Activated CD4-positive, CD25-positive, alpha-beta regulatory T cell (primary cell): ENCODE results near the gene HMCES.
"Not testable (repeated sequence)": the region's sequence is repeated elsewhere in the genome, so short reads cannot be mapped to it uniquely, and the experiment has no call there.

ENCODE experiments used
- DNase-seq, 4 experiments: peaks; one replicate each; lab custom pipeline; 2025; lab: John Stamatoyannopoulos, UW

HMCES gene

DNA sequence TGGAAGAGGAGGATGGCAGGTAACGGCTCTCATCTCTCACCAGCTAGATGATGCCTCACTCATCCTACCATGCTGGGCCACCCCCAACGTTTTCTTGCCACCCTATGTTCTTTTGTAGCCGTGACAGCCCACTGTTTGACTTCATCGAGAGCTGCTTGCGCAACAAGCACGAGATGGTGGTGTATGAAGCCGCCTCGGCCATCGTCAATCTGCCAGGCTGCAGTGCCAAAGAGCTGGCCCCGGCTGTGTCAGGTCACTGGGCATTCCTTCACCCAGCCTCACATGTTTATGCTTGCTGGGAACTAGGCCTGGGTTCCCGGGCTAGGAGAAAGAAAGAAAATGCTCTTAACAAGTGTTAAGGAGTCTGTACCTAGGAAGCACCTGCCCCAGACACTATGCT, 21.1 kb upstream of the HMCES start:
- no peak for DNase-seq

DNA sequence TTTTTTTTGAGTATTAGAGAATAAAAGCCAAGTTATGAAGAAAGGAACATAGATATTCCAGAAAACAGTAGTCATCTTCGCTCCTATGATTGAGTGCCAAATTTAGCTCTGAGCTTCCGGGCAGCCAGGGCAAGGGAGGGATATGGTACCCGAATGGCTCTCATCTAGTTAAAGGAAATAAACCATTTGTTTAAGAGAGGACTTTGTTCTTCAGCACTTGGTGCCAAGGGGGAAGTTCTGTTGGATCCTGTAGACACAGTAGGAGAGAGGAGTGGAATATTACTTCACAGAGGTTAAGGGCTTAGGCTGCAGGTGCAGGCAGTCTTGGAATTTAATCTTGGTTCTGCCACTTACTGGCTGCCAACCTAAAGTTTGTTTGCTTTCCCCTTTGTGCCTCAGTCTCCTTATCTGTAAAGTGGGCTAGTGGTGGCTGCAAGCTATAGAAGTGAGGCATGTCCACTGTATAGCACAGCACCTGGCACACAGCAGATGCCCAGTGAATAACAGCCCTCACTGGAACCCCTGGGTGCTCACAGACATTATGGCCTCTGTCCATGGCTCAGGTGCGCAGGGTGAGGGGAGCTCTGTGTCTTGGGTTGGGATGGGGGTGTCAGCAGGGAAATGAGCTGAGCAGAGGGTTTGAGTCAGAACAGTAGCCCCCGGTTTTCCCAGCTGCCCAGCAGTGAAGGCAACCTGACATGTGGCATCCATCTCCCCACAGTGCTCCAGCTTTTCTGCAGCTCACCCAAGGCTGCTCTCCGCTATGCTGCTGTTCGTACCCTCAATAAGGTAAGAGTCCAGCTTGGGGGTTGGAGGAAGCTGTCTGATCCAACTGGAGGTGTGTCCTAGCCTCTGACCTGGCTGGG, 18.8 kb upstream of the HMCES start:
- DNase-seq: no peak

DNA sequence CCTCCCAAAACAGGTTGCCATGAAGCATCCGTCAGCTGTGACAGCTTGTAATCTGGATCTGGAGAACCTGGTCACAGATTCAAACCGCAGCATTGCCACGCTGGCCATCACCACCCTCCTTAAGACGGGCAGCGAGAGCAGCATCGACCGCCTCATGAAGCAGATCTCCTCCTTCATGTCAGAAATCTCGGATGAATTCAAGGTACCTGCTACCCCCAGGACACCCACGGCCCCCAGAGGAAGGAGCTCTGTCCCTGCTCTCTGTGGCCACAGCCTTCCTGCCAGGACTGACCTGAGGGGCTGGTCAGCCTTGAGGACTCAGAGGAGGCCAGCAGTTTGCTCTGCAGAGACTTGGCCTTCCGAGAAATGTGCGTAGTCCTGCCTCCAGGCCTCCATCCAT, 18.1 kb upstream of the HMCES start:
- DNase-seq: no peak

DNA sequence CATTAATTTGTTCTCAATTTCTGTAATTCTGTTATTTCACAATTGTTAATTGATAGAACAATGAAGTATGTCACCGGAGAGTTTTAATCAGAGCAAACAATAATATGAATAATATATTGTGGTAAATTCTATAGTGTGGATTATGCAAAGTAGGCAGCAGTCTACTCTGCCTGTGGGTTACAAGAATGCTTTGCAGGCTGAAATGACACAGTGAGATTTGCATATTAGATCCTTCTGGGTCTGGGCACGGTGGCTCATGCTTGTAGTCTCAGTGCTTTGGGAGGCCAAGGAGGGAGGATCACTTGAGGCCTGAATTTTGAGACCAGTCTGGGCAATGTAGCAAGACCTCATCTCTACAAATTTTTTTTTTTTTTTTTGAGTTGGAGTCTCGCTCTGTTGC, 16.8 kb upstream of the HMCES start:
- DNase-seq: no peak

DNA sequence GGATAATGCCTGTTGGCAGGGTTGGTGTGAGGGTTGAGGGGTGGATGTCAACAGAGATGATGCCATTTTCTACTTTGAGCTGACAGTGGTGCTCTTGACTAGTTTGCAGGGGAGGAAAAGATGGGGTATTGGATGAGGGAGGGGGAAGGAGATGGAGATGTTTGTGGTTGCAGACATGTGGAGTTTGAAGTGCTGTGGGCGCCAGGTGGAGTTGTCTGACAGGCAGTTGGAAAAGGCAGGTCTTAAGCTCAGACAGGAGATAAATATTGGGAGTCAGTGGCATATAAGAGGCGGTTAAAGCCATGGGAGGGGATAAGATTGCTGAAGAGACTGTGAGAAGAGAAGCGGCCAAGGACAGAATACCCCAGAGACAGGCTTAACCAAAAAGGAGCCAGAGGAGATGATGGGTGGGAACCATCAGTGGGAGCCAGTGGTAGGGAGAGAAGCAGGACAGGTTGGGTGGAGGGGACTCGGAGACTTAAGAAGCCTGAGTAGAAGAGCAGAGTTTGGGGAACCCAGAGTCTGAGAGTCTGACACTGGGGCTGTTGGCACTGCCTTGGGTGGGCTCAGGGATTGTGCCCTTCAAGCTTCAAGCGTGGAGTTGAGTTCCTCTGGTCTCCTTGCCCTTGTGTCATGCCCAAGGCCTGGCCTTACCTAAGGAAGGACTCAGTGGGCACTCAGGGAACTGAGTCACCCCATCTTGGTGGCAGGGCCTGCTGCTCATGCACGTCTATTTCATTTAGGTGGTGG, 15.3 kb upstream of the HMCES start:
- no peak for DNase-seq

DNA sequence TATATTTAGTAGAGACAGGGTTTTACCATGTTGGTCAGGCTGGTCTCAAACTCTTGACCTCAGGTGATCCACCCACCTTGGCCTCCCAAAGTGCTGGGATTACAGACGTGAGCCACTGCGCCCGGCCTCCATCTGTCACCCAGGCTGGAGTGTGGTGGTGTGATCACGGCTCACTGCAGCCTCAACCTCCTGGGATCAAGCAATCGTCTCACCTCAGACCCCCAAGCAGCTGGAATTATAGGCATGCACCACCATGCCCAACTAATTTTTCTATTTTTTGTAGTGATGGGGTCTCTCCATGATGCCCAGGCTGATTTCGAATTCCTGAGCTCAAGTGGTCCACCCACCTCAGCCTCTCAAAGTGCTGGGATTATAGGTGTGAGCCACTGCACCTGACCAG, 13.7 kb upstream of the HMCES start:
- not testable (repeated sequence) for DNase-seq

DNA sequence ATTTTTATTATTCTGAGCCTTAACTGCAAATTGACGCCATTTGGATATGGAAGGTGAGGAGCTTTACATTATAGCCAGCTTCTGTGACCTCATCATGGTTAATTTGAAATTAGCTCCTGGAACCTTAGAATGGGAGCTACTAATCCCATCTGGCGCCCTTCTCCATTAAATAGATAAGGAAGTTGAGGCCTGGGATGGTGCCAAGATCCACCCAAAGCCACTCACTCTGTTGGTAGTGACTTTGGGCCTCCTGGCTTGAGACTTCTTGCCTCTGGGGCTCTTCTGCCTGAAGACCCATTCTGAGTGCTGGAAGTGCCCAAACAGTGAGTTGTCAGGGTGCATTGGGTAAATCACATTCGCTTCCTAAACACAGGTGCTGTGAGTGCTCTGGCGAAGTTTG, 12.0 kb upstream of the HMCES start:
- DNase-seq: no peak

DNA sequence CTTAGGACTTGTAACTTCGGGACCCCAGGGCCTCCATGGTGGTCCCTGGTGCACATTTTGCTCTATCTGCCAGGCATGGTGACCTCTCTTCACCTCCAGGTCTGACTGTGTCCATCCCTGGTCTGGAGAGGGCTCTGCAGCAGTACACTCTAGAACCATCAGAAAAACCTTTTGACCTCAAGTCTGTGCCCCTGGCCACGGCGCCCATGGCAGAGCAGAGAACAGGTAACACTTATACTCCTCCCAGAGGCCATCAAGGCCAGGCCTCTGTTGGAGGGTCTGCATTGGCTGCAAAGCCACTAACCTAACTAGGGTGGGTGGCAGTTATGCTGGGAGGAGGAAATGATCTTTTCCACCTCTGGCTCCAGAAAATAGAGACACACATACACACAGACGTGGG, 10.3 kb upstream of the HMCES start:
- DNase-seq: no peak

DNA sequence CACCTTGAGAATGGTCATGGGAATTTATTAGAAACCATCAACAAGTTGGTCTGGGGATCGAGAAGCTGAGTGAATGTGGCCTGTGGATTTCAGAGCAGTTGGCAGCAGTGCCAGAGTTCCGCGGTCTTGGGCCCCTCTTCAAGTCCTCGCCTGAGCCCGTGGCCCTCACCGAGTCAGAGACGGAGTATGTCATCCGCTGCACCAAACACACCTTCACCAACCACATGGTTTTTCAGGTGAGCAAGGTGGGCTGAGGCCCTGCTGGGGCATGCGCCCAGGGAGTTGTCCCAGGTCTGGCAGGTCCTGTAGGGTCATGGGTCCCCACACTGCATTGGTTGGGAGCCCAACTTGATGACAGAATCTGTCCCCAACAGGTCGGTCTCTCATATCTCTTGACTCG, 7.0 kb upstream of the HMCES start:
- DNase-seq: no peak

DNA sequence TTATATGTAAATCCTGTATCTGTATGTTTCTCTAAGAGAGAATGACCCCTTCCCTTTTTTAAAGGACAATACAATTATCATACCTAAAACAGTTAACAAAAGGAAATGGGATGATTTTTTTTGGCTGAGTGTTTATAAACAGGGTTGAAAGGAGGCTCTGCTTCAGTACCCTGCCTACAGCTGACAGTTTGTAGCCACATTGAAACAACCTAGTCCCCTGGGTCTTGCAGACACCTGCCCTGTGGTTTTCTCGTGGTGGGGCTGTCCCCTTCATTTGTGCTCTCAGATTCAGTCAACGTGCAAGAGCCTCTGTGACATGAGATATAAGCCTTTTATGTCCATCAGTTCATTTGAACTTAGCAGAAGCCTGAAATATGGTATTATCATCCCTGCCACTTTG, 2.3 kb upstream of the HMCES start:
- DNase-seq: no peak

DNA sequence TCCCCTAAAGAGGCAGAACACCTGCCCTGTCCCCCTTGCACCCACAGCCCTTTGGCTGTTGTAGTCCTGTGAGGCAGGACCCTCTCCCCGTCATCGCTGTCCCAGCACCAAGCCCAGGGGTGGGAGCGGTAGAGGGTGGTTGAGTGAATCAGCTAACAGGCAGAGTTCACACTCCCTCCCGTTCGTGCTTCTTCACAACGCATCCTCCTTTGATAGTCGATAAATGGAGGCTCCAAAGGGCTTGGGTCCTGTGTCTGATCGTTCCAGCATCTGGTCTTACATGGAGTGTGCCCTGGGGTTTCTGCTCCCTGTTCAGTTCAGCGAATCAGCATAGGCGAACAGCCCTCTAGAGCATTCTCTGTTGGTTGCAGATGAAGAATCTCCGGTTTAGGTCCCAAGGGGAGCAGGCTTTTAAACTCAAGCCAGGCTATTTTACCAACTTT, 820 bp upstream of the HMCES start:
- DNase-seq: no peak

DNA sequence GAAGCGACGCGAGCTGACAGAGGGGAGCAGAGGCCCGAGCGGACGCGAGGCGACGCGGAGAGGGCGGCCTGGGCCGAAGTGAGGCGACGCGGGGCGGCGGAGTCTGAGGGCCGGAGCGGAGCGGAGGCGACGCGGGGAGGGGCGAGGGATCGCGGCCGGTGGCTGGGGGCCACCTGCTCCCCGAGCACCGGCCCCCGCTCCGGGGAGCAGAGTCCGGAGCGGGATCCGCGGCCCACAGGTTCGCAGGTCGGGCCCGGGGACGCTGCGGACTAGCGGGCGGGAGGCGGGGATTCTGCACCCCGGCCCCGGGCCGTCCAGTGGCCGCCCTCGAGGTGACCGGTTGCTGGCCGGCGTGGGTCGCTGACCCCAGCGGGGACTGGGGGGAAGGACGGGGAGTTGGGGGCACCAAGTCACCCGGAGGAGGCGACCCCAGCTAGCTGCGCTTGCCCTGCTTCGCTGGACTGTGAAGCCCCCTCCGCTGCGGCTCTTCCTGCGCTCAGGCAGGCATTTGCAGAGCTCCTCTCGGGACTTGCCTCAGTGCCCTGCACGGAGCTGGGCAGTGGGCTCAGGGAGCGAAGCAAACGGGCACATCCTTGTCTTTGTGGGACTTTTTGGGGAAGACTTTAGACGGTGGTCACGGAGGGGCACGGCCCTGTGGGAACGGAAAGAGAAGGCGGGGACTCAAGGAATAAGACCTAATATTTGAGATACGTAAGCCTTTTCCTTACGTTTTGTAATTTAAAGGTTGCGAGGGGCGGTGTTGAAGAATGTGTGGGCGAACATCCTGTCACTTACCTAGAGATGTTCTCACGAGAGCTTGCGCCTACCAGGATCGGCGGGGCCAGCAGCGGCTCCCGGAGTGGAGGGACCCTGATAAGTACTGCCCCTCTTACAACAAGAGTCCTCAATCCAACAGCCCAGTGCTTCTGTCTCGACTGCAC, 566 bp downstream of the HMCES start:
- peak in 3 of 4 experiments; percentile 14 to 37 (median 14) for DNase-seq

DNA sequence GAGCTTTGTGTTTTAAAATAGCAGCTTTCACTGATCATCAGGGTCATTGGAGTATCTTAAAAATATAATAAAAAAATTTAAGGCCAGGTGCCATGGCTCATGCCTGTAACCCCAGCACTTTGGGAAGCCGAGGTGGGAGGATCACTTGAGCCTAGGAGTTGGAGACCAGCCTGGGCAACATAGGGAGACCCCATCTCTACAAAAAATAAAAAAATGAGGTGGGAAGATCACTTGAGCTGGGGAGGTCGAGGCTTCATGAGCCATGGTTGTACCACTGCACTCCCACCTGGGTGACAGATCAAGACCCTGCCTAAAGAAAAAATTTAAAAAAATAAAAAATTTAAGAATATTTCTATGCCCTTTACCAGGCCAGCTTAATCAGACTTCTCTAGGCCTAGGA, 1.5 kb downstream of the HMCES start:
- DNase-seq: no peak

DNA sequence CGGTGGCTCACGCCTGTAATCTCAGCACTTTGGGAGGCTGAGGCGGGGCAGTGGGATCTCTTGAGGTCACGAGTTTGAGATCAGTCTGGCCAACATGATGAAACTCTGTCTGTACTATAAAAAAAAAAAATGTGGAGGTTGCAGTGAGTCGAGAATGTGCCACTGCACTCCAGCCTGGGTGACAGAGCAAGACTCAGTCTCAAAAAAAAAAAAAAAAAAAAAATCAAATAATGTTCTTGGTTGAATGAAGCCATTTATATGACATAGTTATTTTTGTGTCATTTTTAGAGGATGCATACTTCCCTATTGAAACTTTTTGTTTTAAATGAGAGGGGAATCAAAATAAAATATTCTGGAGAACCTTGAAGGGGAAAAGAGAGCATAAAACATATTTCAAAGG, 3.1 kb downstream of the HMCES start:
- no peak for DNase-seq

DNA sequence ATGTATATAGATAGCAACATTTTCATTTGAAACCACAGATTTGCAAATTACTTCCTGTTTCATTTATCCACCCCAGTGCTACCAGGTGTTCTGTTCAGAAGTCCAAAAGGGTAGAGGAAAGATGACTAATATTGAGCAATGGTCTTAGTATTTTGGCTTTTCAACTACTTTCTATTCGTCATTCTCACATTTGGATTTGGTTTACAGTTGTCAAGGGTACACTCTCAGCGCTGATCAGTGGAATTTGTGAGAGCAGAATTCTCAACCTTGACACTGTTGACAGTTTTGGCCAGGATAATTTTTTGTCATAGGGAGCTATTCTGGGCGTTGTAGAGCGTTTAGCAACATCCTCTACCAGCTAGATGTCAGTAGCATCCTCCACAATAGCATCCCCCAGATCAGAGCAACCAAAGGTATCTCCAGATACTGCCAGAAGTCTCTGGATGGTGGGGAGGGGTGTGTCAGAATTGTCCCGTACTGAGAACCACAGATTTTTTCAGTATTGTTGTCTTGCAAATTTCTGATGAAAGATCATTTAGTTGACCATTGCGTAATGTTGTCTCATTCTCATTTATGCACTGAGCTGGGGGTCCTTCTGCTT, 4.2 kb downstream of the HMCES start:
- no peak for DNase-seq

DNA sequence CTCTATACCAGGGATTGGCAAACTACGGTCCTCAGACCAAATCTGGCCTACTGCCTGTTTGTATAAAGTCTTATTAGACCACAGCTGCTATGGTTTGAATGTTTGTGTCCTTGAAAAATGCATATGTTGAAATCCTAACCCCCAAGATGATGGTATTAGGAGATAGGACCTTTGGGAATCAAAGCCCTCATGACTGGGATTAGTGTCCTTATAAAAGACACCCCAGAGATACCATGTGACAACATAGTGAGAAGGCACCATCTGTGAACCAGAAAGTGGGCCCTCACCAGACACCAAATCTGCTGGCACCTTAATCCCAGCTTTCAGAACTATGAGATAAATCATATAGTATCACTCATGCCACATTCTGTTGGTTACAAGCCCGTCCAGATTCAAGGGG, 7.4 kb downstream of the HMCES start:
- no peak for DNase-seq

DNA sequence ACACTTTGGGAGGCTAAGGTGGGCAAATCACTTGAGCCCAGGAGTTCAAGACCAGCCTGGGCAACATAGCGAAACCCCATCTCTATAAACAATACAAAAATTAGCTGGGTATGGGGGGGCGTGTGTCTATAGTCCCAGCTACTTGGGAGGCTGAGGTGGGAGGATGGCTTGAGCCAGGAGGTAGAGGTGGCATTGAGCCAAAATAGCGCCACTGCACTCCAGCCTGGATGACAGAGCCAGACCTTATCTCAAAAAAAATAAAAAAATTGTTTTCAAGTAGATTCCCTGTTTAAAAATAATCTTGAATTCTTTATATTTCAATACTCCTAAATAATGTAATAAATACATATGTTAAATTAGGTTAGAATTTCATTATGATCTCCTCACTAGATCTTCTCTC, 9.8 kb downstream of the HMCES start:
- no peak for DNase-seq

DNA sequence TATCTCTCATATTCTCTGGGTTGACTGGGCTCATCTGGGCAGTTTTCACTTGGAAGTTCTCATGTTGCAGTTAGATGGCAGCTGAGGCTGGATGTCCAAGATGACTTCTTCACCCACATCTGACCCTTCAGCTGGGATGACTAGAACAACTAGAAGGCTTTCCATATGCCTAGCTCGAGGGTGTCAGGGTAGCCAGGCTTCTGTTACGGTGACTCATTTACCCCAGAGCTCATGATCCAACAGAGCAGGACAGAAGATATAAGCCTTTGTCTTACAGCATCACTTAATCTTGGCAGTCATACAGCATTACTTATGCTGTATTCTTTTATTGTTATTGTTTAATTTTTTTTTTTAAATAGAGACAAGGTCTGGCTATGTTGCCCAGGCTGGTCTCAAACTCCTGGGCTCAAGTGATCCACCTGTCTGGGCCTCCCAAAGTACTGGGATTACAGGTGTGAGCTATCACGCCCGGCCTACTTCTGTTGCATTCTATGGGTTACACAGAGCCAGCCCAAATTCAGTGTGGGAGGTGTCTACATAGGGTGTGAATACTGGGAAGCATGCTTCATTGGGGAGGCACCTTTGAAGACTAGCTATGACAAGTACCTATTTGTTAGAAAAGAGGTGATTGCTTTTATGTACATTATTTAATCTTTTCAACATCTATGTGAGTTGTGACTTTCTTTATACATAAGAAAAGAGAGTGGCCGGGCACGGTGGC, 10.7 kb downstream of the HMCES start:
- no peak for DNase-seq

DNA sequence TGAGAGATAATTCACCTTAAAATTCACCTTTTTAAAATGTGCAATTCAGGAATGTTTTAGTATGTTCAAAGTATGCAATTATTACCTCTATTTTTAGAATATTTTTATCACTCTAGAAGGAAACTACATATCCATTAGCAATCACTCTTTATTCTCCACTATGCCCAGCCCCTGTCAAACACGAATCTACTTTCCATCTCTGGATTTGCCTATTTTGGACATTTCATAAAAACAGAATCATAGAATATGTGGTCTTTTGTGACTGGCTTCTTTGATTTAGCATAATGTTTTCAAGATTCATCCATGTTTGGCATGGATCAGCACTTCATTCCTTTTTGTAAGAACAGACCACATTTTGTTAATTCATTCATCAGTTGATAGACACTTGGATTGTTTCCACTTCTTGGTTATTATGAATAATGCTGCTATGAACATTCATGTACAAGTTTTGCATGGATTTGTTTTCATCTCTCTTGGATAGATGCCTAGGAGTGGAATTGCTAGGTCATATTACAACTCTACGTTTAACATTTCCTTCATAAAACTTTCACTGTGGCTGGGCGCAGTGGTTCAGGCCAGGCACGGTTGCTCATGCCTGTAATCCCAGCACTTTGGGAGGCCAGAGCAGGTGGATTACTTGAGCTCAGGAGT, 12.7 kb downstream of the HMCES start:
- no peak for DNase-seq

DNA sequence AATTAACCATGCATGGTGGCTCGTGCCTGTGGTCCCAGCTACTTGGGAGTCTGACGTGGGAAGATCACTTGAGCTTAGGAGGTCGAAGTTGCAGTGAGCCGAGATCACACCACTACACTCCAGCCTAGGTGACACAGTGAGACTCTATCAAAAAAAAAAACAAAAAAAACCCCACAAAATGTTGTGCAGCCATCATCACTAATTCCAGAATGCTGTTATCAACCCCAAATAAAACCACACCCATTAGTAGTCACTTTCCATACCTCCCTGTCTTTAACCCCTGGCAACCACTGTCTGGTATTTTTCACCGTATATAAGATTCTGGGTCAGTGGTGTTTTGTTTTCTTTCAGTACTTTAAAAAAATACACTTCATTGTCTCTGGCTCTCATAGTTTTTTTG, 16.6 kb downstream of the HMCES start:
- DNase-seq: no peak
